OCI-LY3 (cell line): Measurements from ENCODE around the gene CRY1.

Source experiments
- H2AFZ ChIP-seq: fragments of 200-600, 300-600 bp; shearing (Covaris generic); 2 replicates; pipeline ENCODE4 v1.6.0; 2014; ENCODE audit warnings: antibody characterized with exemption, low read depth, low read length
- H3K27ac ChIP-seq: fragments of 200-600, 300-600 bp; sonication (generic); 2 replicates; pipeline ENCODE4 v1.5.1; 2014; ENCODE audit warnings: mild to moderate bottlenecking, low read length, moderate library complexity, mixed read lengths
- H3K27me3 ChIP-seq: fragments of 200-600, 300-600 bp; sonication (generic); 2 replicates; pipeline ENCODE4 v1.6.1; 2014; ENCODE audit warnings: low read depth, low read length, mixed read lengths
- H3K36me3 ChIP-seq: fragments of 200-600, 300-600 bp; sonication (generic); replicated peaks from 2 replicates; pipeline ENCODE3; 2014; ENCODE audit warnings: low read depth, low read length, mixed read lengths
- H3K4me1 ChIP-seq: fragments of 300-600, 200-600 bp; sonication (generic); 2 replicates; pipeline ENCODE4 v1.6.1; 2014; ENCODE audit warnings: low read length, mixed read lengths
- H3K4me2 ChIP-seq: fragments of 200-600, 300-600 bp; sonication (generic); 2 replicates; pipeline ENCODE4 v1.6.1; 2014; ENCODE audit warnings: low read length, mixed read lengths
- H3K4me3 ChIP-seq: fragments of 300-600, 200-600 bp; sonication (generic); 2 replicates; pipeline ENCODE4 v1.5.1; 2014; ENCODE audit warnings: antibody characterized with exemption, mild to moderate bottlenecking, low read length, moderate library complexity
- H3K79me2 ChIP-seq: fragments of 300-600, 200-600 bp; shearing (Covaris generic); 2 replicates; pipeline ENCODE4 v1.6.1; 2014; ENCODE audit warnings: mild to moderate bottlenecking, low read length, mixed read lengths
- H3K9ac ChIP-seq: fragments of 300-600, 200-600 bp; shearing (Covaris generic); 2 replicates; pipeline ENCODE4 v1.6.0; 2014; ENCODE audit warnings: mild to moderate bottlenecking, low read length, moderate library complexity
- H3K9me3 ChIP-seq: fragments of 200-600, 300-600 bp; shearing (Covaris generic); 2 replicates; pipeline ENCODE4 v1.6.1; 2014; ENCODE audit warnings: low read length, mixed read lengths; ENCODE audit not compliant: insufficient read depth
- H4K20me1 ChIP-seq: fragments of 200-600, 300-600 bp; sonication (generic); 2 replicates; pipeline ENCODE4 v1.6.1; 2016; ENCODE audit warnings: low read length, mixed read lengths; ENCODE audit not compliant: insufficient read depth
- EZH2phosphoT487 ChIP-seq: fragments of 200-600 bp; shearing (Covaris generic); IDR thresholded peaks from 2 replicates; pipeline ENCODE4 v1.6.1; 2018; ENCODE audit warnings: antibody characterized with exemption, mixed run types, low read depth
- TF ChIP-seq, protein P1 (sequence below): fragments of 200-600, 300-600 bp; sonication (generic); IDR thresholded peaks from 2 replicates; pipeline ENCODE4 v1.5.1; 2014; ENCODE audit warnings: antibody characterized with exemption, low read length, low read depth

CRY1 gene

DNA sequence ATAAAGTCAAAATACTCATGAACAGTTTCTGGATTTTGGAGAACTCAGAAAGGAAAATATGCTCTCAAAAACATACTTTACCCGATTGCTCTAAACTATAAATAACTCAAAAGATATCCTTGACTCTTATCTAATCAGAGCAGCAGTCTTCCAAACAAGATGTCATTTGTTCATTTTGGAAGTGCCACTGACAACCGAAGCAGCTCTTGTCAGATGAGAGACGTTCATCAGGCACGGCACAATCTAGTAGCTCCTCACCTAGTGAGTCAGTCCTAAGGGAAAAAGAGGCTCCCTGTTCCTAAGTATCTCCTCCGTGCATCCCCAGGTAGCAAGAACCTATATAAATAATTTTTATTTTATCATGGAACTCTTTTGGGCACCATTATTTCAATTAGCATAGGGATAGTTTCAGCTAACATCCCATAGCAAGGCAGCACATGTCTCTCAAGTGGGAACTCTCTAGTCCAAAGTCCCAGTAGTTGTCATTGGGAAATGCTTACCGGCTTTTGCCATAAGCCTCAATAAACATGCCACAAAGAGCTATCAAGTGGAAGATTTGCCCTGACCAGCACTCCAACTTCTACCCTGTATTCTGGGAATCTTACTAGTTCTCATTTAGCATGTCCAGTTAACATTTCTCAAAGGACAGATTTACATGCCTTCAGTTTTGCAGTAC lies 151.7 kb downstream of the CRY1 start:
- Histone ChIP-seq H4K20me1 (no peaks in the 10 kb centered on the region), H3K27ac (no peak overlapping the region), H3K27me3 (no peaks in the 10 kb centered on the region), H3K79me2 (no peaks in the 10 kb centered on the region), H3K9me3 (peaks cover 4% of the 10 kb centered on the region; the same call in 1 of the 2 replicates), H2AFZ (no peak overlapping the region), H3K4me3 (no peak overlapping the region), H3K36me3 (no peaks in the 10 kb centered on the region), H3K4me1 (no peaks in the 10 kb centered on the region), H3K9ac (no peak overlapping the region), H3K4me2 (no peak overlapping the region)
- TF ChIP-seq, protein P1, sequence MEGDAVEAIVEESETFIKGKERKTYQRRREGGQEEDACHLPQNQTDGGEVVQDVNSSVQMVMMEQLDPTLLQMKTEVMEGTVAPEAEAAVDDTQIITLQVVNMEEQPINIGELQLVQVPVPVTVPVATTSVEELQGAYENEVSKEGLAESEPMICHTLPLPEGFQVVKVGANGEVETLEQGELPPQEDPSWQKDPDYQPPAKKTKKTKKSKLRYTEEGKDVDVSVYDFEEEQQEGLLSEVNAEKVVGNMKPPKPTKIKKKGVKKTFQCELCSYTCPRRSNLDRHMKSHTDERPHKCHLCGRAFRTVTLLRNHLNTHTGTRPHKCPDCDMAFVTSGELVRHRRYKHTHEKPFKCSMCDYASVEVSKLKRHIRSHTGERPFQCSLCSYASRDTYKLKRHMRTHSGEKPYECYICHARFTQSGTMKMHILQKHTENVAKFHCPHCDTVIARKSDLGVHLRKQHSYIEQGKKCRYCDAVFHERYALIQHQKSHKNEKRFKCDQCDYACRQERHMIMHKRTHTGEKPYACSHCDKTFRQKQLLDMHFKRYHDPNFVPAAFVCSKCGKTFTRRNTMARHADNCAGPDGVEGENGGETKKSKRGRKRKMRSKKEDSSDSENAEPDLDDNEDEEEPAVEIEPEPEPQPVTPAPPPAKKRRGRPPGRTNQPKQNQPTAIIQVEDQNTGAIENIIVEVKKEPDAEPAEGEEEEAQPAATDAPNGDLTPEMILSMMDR: no peak
- TF ChIP-seq EZH2phosphoT487: no peak
